GM19467 (cell line): Measurements from ENCODE around the gene PTPN1.

Source experiments
- ATAC-seq: cut with Tn5 transposase; IDR thresholded peaks from one replicate; pipeline ENCODE4 v1.9.1; 2021; ENCODE audit warnings: mild to moderate bottlenecking, moderate library complexity; ENCODE audit not compliant: unreplicated experiment

Gene PTPN1

GRCh38 chr20:50510706-50511542 is 741 bp downstream of the PTPN1 start:
- ATAC-seq: no peak

GRCh38 chr20:50512323-50512722 is 2.1 kb downstream of the PTPN1 start:
- no peak for ATAC-seq

- no peak for ATAC-seq
Observed at GRCh38 chr20:50513169-50514034, 3.2 kb downstream of the PTPN1 start.

- no peak for ATAC-seq
Observed at GRCh38 chr20:50514035-50514337, 3.8 kb downstream of the PTPN1 start.

- no peak for ATAC-seq
Observed at GRCh38 chr20:50514750-50515149, 4.6 kb downstream of the PTPN1 start.

- no peak for ATAC-seq
Observed at GRCh38 chr20:50515471-50516106, 5.4 kb downstream of the PTPN1 start.

GRCh38 chr20:50516180-50516934 is 6.2 kb downstream of the PTPN1 start:
- peak; percentile 36 for ATAC-seq

- ATAC-seq: no peak
Observed at GRCh38 chr20:50516935-50517816, 7.0 kb downstream of the PTPN1 start.

- no peak for ATAC-seq
Observed at GRCh38 chr20:50517817-50518154, 7.6 kb downstream of the PTPN1 start.

- no peak for ATAC-seq
Observed at GRCh38 chr20:50518270-50518721, 8.1 kb downstream of the PTPN1 start.

- ATAC-seq: no peak
Observed at GRCh38 chr20:50519036-50519762, 9.0 kb downstream of the PTPN1 start.

GRCh38 chr20:50520222-50520880 is 10.2 kb downstream of the PTPN1 start:
- no peak for ATAC-seq

- ATAC-seq: no peak
Observed at GRCh38 chr20:50521221-50522052, 11.3 kb downstream of the PTPN1 start.

- ATAC-seq: no peak
Observed at GRCh38 chr20:50522053-50522674, 12.0 kb downstream of the PTPN1 start.

GRCh38 chr20:50523552-50524167 is 13.5 kb downstream of the PTPN1 start:
- ATAC-seq: no peak

GRCh38 chr20:50525681-50526080 is 15.5 kb downstream of the PTPN1 start:
- no peak for ATAC-seq

GRCh38 chr20:50526403-50526989 is 16.3 kb downstream of the PTPN1 start:
- ATAC-seq: no peak
